ENCODE data around the gene OLA1.
"Not testable (repeated sequence)": the region's sequence is repeated elsewhere in the genome, so short reads cannot be mapped to it uniquely, and the experiment has no call there.

The OLA1 gene

DNA sequence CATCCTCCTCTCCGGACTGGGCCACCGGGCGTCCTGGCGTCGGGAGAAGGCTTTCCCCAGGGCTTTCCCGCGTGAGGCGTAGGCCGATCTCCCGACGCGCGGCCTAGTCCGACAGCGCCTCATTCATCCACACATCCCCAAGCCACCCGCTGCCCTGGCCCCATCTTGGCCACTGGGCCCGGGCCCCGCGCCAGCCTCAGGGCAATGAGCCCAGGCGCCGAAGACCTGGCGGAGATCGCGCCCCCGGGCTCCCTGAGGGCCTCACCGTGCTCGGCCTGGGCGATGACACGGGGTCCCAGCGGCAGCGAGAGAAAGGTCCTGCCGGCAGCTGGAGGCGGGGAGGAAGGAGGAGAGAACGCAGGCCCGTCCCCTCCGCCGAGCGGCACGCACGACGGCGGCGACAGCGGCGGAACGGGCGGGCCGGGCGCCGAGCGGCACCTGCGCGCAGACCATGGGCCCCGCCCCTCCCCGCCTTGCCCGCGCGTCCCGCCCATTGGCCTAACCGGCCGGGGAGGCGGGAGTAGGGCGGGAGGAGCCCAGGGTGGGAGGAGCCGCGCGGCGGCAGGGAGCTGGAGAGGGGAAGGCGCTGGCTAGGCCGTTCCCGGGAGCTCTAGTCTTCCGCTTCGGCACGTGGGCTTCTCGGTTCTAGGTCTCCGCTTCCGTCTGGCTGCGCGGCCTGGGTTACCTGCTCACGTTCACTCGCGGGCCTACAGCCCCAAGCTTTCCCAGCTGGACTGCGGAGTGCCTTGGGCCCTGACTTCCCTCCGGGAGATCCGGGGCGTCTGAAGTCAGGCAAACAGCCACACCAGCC is at the start of gene OLA1:
Gene OLA1 (minus strand): TSS at position 346 of the 811 bp plus-strand sequence. CDS start 1,717 bp downstream, outside the sequence.
- peak; percentile 92 to 94 for DNase-seq (ENCODE audit: low spot score in 2 of 2)
- H3K27me3 Mint-ChIP-seq = no peaks in the 10 kb centered on the region
- H3K9me3 Mint-ChIP-seq = no peaks in the 10 kb centered on the region
- ATAC-seq (ENCODE audit: low read depth) = peak; percentile 94
- peaks cover 8% of the 10 kb centered on the region for H3K36me3 Mint-ChIP-seq
- H3K4me3 Mint-ChIP-seq = peak within 1 kb of the TSS; percentile 89
- peaks cover 11% of the 10 kb centered on the region for H3K4me1 Mint-ChIP-seq
- peak within 1 kb of the TSS; percentile 48 for H3K27ac Mint-ChIP-seq

- Mint-ChIP-seq H3K27ac (no peak overlapping the region), H3K27me3 (peaks cover 8% of the 10 kb centered on the region), H3K4me3 (no peak overlapping the region), H3K4me1 (no peaks in the 10 kb centered on the region), H3K36me3 (no peaks in the 10 kb centered on the region), H3K9me3 (peaks cover 2% of the 10 kb centered on the region)
- ATAC-seq (ENCODE audit: low read depth) = no peak
- DNase-seq (ENCODE audit: low spot score in 2 of 2) = no peak
These were observed 44.6 kb upstream of the OLA1 start for GRCh38 chr2:174292908-174293307.

DNA sequence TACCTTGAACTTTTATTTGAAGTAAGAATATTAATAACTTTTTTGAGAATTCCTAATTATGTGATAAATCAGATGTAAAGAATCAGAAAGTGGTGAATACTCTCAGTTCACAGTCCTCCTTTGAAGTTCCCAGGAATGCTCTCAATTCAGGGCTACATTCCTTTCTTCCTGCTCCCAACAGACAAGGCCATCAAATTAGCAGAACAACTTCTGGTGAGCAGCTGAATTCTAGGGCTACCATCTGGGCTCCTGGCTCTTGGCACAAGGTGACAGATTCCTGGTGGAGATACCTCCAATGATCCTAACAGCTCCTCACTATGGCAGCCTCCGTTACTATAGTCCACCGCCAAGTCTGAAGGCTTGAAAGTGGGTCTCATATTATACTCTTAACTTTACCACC is 37.8 kb upstream of the OLA1 start:
- ATAC-seq (ENCODE audit: low read depth) = no peak
- H3K27me3 Mint-ChIP-seq = peaks cover 7% of the 10 kb centered on the region
- no peak for DNase-seq (ENCODE audit: low spot score in 2 of 2)
- H3K36me3 Mint-ChIP-seq = no peaks in the 10 kb centered on the region
- peaks cover 2% of the 10 kb centered on the region for H3K9me3 Mint-ChIP-seq
- H3K4me3 Mint-ChIP-seq = no peak overlapping the region
- no peak overlapping the region for H3K27ac Mint-ChIP-seq
- no peaks in the 10 kb centered on the region for H3K4me1 Mint-ChIP-seq

DNA sequence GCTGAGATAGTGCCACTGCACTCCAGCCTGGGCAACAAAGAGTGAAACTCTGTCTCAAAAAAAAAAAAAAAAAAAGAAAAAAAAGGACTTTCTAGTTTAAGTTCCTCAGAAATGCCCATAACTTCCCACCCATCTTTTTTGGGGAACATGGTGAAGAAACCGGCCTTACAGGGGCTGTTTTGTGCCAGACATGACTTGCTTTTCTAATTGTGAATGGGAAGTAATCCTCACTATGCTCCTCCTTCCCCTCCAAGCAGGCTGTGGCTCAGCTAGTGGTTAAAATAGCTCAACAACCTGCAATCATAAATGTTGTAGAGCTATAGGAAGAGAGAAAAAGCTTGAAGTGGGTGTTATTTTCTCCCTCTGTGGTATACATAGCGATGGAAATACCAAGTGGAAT is 34.1 kb upstream of the OLA1 start:
- ATAC-seq (ENCODE audit: low read depth) (no peak), DNase-seq (ENCODE audit: low spot score in 2 of 2) (no peak)
- Mint-ChIP-seq H3K4me3 (no peak overlapping the region), H3K36me3 (no peaks in the 10 kb centered on the region), H3K27ac (no peak overlapping the region), H3K9me3 (no peaks in the 10 kb centered on the region), H3K4me1 (no peaks in the 10 kb centered on the region), H3K27me3 (peaks cover 9% of the 10 kb centered on the region)

DNA sequence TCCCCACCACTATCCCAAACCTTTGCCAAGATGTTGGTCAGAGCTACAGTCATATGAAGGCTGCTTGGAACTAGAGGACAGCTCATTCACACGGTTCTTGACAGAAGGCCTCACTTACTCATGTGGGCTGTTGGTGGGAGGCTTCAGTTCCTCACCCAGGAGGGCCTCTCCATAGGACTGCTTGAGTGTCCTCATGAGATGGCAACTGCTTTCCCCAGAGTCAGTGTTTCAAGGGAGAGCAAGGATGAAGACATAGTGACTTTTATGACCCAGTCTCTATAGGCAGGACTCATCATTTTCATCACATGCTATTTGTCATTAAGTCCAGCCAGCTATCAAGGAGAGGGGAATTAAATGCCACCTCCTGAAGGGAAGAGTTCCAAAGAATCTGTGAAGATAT is 33.4 kb upstream of the OLA1 start:
- ATAC-seq (ENCODE audit: low read depth) = no peak

DNA sequence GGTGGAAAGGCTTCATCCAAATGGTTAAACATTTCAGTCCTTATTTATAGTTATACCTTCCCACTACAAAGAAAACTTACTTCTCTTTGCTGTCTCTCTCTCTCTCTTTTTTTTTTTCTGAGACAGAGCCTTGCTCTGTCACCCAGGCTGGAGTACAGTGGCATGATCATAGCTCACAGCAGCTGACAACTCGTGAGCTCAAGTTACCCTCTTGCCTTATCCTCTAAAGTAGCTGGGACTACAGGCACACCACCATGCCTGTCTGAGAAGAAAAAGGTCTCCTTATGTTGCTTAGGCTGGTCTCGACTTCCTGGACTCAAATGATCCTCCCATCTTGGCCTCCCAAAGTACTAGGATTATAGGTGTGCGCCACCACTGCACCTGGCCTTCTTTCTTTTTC is 32.3 kb upstream of the OLA1 start:
- no peak overlapping the region for H3K4me3 Mint-ChIP-seq
- H3K9me3 Mint-ChIP-seq = no peaks in the 10 kb centered on the region
- no peaks in the 10 kb centered on the region for H3K36me3 Mint-ChIP-seq
- no peaks in the 10 kb centered on the region for H3K4me1 Mint-ChIP-seq
- no peak for DNase-seq (ENCODE audit: low spot score in 2 of 2)
- ATAC-seq (ENCODE audit: low read depth) = no peak
- no peak overlapping the region for H3K27ac Mint-ChIP-seq
- H3K27me3 Mint-ChIP-seq = peaks cover 13% of the 10 kb centered on the region

More for the DNA sequence above, 33.4 kb upstream of the OLA1 start:
- Mint-ChIP-seq H3K36me3 (no peaks in the 10 kb centered on the region), H3K9me3 (no peaks in the 10 kb centered on the region), H3K4me1 (no peaks in the 10 kb centered on the region), H3K4me3 (no peak overlapping the region), H3K27ac (no peak overlapping the region), H3K27me3 (peaks cover 11% of the 10 kb centered on the region)
- DNase-seq (ENCODE audit: low spot score in 2 of 2) = no peak

DNA sequence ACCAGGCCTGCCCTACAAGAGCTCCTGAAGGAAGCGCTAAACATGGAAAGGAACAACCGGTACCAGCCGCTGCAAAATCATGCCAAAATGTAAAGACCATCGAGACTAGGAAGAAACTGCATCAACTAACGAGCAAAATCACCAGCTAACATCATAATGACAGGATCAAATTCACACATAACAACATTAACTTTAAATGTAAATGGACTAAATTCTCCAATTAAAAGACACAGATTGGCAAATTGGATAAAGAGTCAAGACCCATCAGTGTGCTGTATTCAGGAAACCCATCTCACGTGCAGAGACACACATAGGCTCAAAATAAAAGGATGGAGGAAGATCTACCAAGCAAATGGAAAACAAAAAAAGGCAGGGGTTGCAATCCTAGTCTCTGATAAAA is 21.9 kb upstream of the OLA1 start:
- H3K4me1 Mint-ChIP-seq; DNase-seq (ENCODE audit: low spot score in 2 of 2): not testable (repeated sequence)

GRCh38 chr2:174266288-174266687 is 18.0 kb upstream of the OLA1 start:
- Mint-ChIP-seq H3K4me3 (no peak overlapping the region), H3K9me3 (peaks cover 1% of the 10 kb centered on the region), H3K27ac (no peak overlapping the region), H3K27me3 (peaks cover 21% of the 10 kb centered on the region), H3K36me3 (no peaks in the 10 kb centered on the region), H3K4me1 (no peaks in the 10 kb centered on the region)
- ATAC-seq (ENCODE audit: low read depth) (no peak), DNase-seq (ENCODE audit: low spot score in 2 of 2) (no peak)

More for the DNA sequence above, 21.9 kb upstream of the OLA1 start:
- H3K27ac Mint-ChIP-seq; ATAC-seq (ENCODE audit: low read depth); H3K9me3 Mint-ChIP-seq; H3K36me3 Mint-ChIP-seq; H3K4me3 Mint-ChIP-seq: not testable (repeated sequence)
- H3K27me3 Mint-ChIP-seq = peaks cover 15% of the 10 kb centered on the region

DNA sequence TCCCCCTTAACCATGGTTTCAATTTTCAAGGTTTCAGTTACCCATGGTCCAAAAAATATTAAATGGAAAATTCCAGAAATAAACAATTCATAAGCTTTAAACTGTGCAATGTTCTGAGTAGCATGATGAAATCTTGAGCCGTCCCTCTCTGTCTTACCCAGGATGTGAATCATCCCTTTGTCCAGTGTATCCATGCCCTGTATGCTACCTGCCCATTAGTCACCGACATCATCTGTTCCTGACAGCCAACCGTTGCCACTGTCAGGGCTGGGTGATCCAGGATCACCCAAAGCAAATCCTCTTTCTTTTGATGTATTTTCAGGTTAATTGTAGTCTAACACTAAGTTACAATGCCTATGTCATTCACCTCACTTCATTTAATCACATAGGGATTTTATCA is 15.7 kb upstream of the OLA1 start:
- DNase-seq (ENCODE audit: low spot score in 2 of 2) (no peak), ATAC-seq (ENCODE audit: low read depth) (no peak)
- Mint-ChIP-seq H3K27me3 (peaks cover 23% of the 10 kb centered on the region), H3K9me3 (peaks cover 1% of the 10 kb centered on the region), H3K27ac (no peak overlapping the region), H3K4me1 (no peaks in the 10 kb centered on the region), H3K36me3 (no peaks in the 10 kb centered on the region), H3K4me3 (no peak overlapping the region)

DNA sequence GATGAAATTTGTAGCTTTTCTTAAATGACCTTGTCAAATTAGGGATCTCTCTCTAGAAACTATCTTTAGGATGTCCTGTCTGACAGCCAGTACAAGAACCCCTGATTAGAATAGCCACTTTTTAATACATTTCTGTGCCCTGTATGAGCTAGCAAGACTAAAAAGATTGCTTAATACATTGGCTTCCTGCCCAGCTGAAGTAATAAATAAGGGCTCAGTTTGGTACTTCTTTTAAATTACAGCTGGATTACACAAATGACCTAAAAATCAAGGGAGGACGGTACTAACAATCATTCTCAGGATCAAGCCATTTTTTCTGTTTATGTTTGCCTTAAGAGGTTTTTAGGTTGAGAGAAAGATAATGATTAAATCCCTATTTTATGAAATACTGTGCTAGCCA is 11.6 kb upstream of the OLA1 start:
- Mint-ChIP-seq H3K4me3 (no peak overlapping the region), H3K4me1 (no peaks in the 10 kb centered on the region), H3K9me3 (peaks cover 1% of the 10 kb centered on the region), H3K36me3 (no peaks in the 10 kb centered on the region), H3K27me3 (peaks cover 10% of the 10 kb centered on the region), H3K27ac (no peak overlapping the region)
- DNase-seq (ENCODE audit: low spot score in 2 of 2) (no peak), ATAC-seq (ENCODE audit: low read depth) (no peak)

DNA sequence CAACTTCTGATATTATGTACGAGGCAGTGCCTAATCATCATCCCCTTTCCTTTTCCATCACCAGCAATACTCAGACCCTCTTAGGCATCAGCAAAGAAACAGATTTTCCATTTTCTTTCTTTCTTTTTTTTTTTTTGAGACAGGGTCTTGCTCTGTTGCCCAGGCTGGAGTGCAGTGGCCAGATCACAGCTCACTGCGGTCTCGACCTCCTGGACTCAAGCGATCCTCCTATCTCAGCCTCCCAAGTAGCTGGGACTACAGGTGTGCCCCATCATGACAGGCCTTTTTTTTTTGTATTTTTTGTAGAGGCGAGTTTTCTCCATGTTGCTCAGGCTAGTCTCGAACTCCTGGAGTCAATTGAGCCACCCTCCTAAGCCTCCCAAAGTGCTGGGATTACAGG is 5.9 kb upstream of the OLA1 start:
- Mint-ChIP-seq H3K27ac (no peak overlapping the region), H3K27me3 (peaks cover 2% of the 10 kb centered on the region), H3K9me3 (no peaks in the 10 kb centered on the region), H3K36me3 (no peaks in the 10 kb centered on the region), H3K4me3 (no peak overlapping the region), H3K4me1 (peaks cover under 1% of the 10 kb centered on the region)
- DNase-seq (ENCODE audit: low spot score in 2 of 2) (no peak), ATAC-seq (ENCODE audit: low read depth) (no peak)

GRCh38 chr2:174248998-174249592 is 763 bp upstream of the OLA1 start:
- Mint-ChIP-seq H3K9me3 (no peaks in the 10 kb centered on the region), H3K27ac (peak overlapping the region; percentile 48), H3K4me3 (peak overlapping the region; percentile 89), H3K36me3 (peaks cover 7% of the 10 kb centered on the region), H3K27me3 (no peaks in the 10 kb centered on the region), H3K4me1 (peaks cover 11% of the 10 kb centered on the region)
- DNase-seq (ENCODE audit: low spot score in 2 of 2) (no peak), ATAC-seq (ENCODE audit: low read depth) (no peak)

DNA sequence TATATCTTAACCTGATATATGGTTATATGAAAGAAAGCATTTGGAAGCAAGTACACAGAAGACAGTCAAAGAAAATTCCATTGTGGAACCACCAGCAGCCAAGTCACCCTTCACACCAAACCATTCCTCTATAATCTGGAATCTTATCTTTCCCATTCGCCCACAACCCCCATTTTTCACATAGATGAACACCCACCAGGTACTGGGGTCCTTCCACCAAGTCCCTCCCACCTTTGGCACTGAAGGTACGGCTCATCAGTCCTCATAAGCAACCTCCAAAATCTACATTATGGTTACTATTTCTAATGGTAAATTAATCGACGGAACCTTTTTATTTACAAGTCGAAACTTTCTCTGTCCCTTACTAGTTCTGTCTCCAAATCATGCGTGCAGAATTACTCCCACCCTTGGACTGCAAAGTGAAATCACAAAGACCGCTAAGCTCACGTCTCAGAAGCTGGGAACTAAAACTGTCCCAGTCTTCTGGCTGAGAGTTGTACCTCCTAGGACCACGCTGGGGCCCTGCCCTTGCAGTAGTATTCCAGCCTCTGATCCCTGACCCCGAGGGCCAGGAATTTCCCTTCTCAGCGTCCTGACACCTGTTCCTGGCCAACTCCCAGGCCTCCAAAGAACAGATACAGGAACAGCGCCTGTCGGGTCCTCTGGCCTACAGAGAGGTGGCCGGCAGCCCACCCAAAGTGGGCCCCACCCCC is 702 bp downstream of the OLA1 start:
- Mint-ChIP-seq H3K4me1 (peaks cover 11% of the 10 kb centered on the region), H3K36me3 (peaks cover 9% of the 10 kb centered on the region), H3K9me3 (no peaks in the 10 kb centered on the region), H3K27me3 (no peaks in the 10 kb centered on the region), H3K4me3 (peak overlapping the region; percentile 89), H3K27ac (peak overlapping the region; percentile 48)
- ATAC-seq (ENCODE audit: low read depth) (no peak), DNase-seq (ENCODE audit: low spot score in 2 of 2) (no peak)

- ATAC-seq (ENCODE audit: low read depth) = no peak
These were observed 1.4 kb downstream of the OLA1 start for GRCh38 chr2:174246944-174247381.

More at GRCh38 chr2:174246944-174247381, 1.4 kb downstream of the OLA1 start:
- H3K4me1 Mint-ChIP-seq = peaks cover 11% of the 10 kb centered on the region
- H3K36me3 Mint-ChIP-seq = peaks cover 10% of the 10 kb centered on the region
- H3K27ac Mint-ChIP-seq = peak overlapping the region; percentile 48
- H3K9me3 Mint-ChIP-seq = no peaks in the 10 kb centered on the region
- no peak for DNase-seq (ENCODE audit: low spot score in 2 of 2)
- H3K27me3 Mint-ChIP-seq = no peaks in the 10 kb centered on the region
- no peak overlapping the region for H3K4me3 Mint-ChIP-seq
